Central memory CD8-positive, alpha-beta T cell (primary cell): ENCODE measurements around the gene PPP4R3C.

Source experiments
- ATAC-seq: fragments of 150-1000 bp; cut with Tn5 transposase; replicated peaks from 2 replicates; pipeline ENCODE4 v1.10.0; 2022; ENCODE audit warnings: mild to moderate bottlenecking, moderate FRiP score, moderate number of reproducible peaks; ENCODE audit not compliant: poor library complexity, severe bottlenecking; ENCODE audit errors: extremely low read depth
- DNase-seq, 2 donors: peaks; one replicate each; pipeline ENCODE4 v3.0.0; 2021; ENCODE audit warnings: low spot score in 2 of 2
- H3K27ac Mint-ChIP-seq: one replicate; pipeline ENCODE4 v1.8.0; 2022; ENCODE audit warnings: low read depth, mild to moderate bottlenecking, moderate library complexity, mixed read lengths
- H3K27me3 Mint-ChIP-seq: one replicate; pipeline ENCODE4 v1.8.0; 2022; ENCODE audit warnings: mixed read lengths
- H3K36me3 Mint-ChIP-seq: one replicate; pipeline ENCODE4 v1.8.0; 2022; ENCODE audit warnings: mild to moderate bottlenecking, moderate library complexity, mixed read lengths; ENCODE audit not compliant: insufficient read depth
- H3K4me1 Mint-ChIP-seq: one replicate; pipeline ENCODE4 v1.8.0; 2022; ENCODE audit warnings: mixed read lengths
- H3K4me3 Mint-ChIP-seq: one replicate; pipeline ENCODE4 v1.8.0; 2022; ENCODE audit warnings: mild to moderate bottlenecking, moderate library complexity, mixed read lengths
- H3K9me3 Mint-ChIP-seq: one replicate; pipeline ENCODE4 v1.8.0; 2022; ENCODE audit warnings: mixed read lengths

PPP4R3C gene

DNA sequence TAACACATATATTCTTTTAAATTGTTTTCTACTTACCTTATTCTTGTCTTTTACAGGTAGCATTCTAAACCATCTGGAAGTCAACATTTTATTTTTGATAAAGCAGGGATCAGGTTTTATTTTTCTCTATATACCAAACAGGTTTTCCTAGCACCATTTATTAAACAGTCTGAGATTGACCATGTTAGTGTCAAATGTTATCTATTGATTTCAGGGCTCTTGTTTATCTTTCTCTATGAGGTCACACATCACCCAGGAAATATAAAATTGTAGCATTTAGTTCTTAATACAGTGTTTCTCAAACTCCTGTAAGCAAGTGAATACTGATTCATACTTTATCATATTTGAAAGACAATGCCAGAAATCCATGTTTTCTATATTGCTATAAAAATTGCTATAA is 28.1 kb downstream of the PPP4R3C start:
- DNase-seq, result no peak
- Mint-ChIP-seq H3K27me3 (no peaks in the 10 kb centered on the region), H3K27ac (no peak overlapping the region), H3K9me3 (peaks cover 4% of the 10 kb centered on the region), H3K4me1 (no peaks in the 10 kb centered on the region), H3K4me3 (no peak overlapping the region), H3K36me3 (no peaks in the 10 kb centered on the region)
- no peak for ATAC-seq
